Activated CD4-positive, alpha-beta T cell treated with anti-CD3 and anti-CD28 coated beads for 36 hours (primary cell): Measurements from ENCODE around the gene RNF169. TPM values are rescaled to one million over a fixed set of nuclear protein-coding genes. Genes with fewer than 3 reads are reported as not detected.

Source experiments
- ATAC-seq: fragments of 200-7000 bp; cut with Tn5 transposase; one replicate; pipeline ENCODE4 v1.10.0; 2021; ENCODE audit warnings: mild to moderate bottlenecking, moderate library complexity
- CTCF ChIA-PET: fragments of 350-600 bp; sonication (Branson Sonifier 250); formaldehyde crosslinking; loops from one replicate; lab custom pipeline; 2021; ENCODE audit warnings: antibody characterized with exemption; lab: Charles Lee
- POLR2A ChIA-PET: fragments of 350-600 bp; sonication (Branson Sonifier 250); formaldehyde crosslinking; loops from one replicate; lab custom pipeline; 2021; ENCODE audit warnings: antibody characterized with exemption, inconsistent platforms; lab: Charles Lee
- DNase-seq: peaks from one replicate; pipeline ENCODE4 v3.0.0-alpha.2; 2020
- H3K27ac Mint-ChIP-seq: one replicate; pipeline ENCODE4 v1.8.0; 2021; ENCODE audit warnings: mixed read lengths
- H3K27me3 Mint-ChIP-seq: one replicate; pipeline ENCODE4 v1.8.0; 2021; ENCODE audit warnings: mixed read lengths
- H3K36me3 Mint-ChIP-seq: one replicate; pipeline ENCODE4 v1.8.0; 2021; ENCODE audit warnings: low read depth, mixed read lengths
- H3K4me1 Mint-ChIP-seq: one replicate; pipeline ENCODE4 v1.8.0; 2021; ENCODE audit warnings: mixed read lengths
- H3K4me3 Mint-ChIP-seq: one replicate; pipeline ENCODE4 v1.8.0; 2021; ENCODE audit warnings: mild to moderate bottlenecking, moderate library complexity, mixed read lengths
- H3K9me3 Mint-ChIP-seq: one replicate; pipeline ENCODE4 v1.8.0; 2021; ENCODE audit warnings: low read depth, mixed read lengths
- intact Hi-C, 2 experiments: fragments of 100-400 bp; cut with DNase I in 1 of 2; cut with micrococcal nuclease in 1 of 2; formaldehyde crosslinking; loops; one replicate each; pipeline versions ENCODE4 v1.14.2 to v1.15.1; 2022 to 2024; cut with DNase I, micrococcal nuclease
- total RNA-seq, 2 experiments: library from RNA; stranded (reverse); gene quantifications; one replicate each; pipeline ENCODE4 v1.2.3, GENCODE V29; 2021

The RNF169 gene
- total RNA-seq, 2 experiments from 2014 or later = 15.3 to 16.0 TPM

- DNase-seq (no peak), ATAC-seq (no peak)
- POLR2A ChIA-PET = no interaction called here
- intact Hi-C loops = no loop called here
- CTCF ChIA-PET = interaction anchor here (0.5 to 1.1 kb wide), 3 partner anchors 12 to 326 kb away, joined by 3 to 4 read pairs (median 3); no protein-coding TSS in a partner anchor
- no peak overlapping the region for H3K27ac Mint-ChIP-seq
- H3K36me3 Mint-ChIP-seq = peaks cover 4% of the 10 kb centered on the region
- H3K4me3 Mint-ChIP-seq = no peak overlapping the region
- H3K9me3 Mint-ChIP-seq = no peaks in the 10 kb centered on the region
- peaks cover 22% of the 10 kb centered on the region for H3K4me1 Mint-ChIP-seq
- H3K27me3 Mint-ChIP-seq = no peaks in the 10 kb centered on the region
These were observed 36.1 kb downstream of the RNF169 start for GRCh38 chr11:74784726-74785125.

GRCh38 chr11:74786574-74786973 lies 37.9 kb downstream of the RNF169 start:
- Mint-ChIP-seq H3K4me3 (no peak overlapping the region), H3K27ac (no peak overlapping the region), H3K27me3 (no peaks in the 10 kb centered on the region), H3K4me1 (peaks cover 22% of the 10 kb centered on the region), H3K9me3 (no peaks in the 10 kb centered on the region), H3K36me3 (peaks cover 19% of the 10 kb centered on the region)
- CTCF ChIA-PET = interaction anchor here (1.0 kb wide), 1 partner anchor 13 kb away, joined by 3 read pairs; no protein-coding TSS in a partner anchor
- ATAC-seq = no peak
- no peak for DNase-seq
- POLR2A ChIA-PET = no interaction called here
- intact Hi-C loops = no loop called here

- no peaks in the 10 kb centered on the region for H3K27me3 Mint-ChIP-seq
- CTCF ChIA-PET = interaction anchor here (2.5 kb wide), 1 partner anchor 10 kb away, joined by 11 read pairs; no protein-coding TSS in a partner anchor
- no peak overlapping the region for H3K4me3 Mint-ChIP-seq
- H3K9me3 Mint-ChIP-seq = no peaks in the 10 kb centered on the region
- no peak for ATAC-seq
- intact Hi-C loops = no loop called here
- no peak overlapping the region for H3K27ac Mint-ChIP-seq
- no peak for DNase-seq
- POLR2A ChIA-PET = no interaction called here
- peaks cover 52% of the 10 kb centered on the region for H3K36me3 Mint-ChIP-seq
- H3K4me1 Mint-ChIP-seq = no peaks in the 10 kb centered on the region
These were observed 42.9 kb downstream of the RNF169 start for GRCh38 chr11:74791333-74792100.

- Mint-ChIP-seq H3K4me1 (peaks cover 16% of the 10 kb centered on the region), H3K27me3 (no peaks in the 10 kb centered on the region), H3K27ac (no peak overlapping the region), H3K9me3 (no peaks in the 10 kb centered on the region), H3K36me3 (peaks cover 8% of the 10 kb centered on the region), H3K4me3 (no peak overlapping the region)
- CTCF ChIA-PET = interaction anchor here (0.8 kb wide), 1 partner anchor 24 kb away, joined by 3 read pairs; no protein-coding TSS in a partner anchor
- ATAC-seq (no peak), DNase-seq (no peak)
- POLR2A ChIA-PET = no interaction called here
- intact Hi-C loops = no loop called here
These were observed 57.6 kb downstream of the RNF169 start for GRCh38 chr11:74806267-74806666.

DNA sequence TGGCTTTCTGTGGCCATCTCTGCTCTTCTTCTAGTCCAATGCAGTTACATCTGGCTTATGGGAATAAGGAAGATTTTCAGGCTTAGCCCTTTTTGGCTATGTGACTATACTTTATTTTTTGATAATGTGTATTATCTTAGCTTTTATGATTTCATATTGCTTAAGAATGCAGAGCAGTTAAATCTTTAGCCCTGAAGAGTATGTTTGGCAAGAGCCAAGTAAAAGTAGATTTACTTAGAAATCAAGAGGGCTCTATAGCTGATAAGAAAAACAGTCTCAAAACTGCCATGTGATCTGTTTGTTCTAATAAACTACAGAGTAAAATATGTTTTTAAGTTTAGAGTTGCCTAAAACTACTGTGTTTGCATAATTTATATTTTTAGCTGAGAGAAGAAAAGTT lies 61.2 kb downstream of the RNF169 start:
- Mint-ChIP-seq H3K27ac (no peak overlapping the region), H3K9me3 (no peaks in the 10 kb centered on the region), H3K4me1 (peaks cover 16% of the 10 kb centered on the region), H3K4me3 (no peak overlapping the region), H3K27me3 (no peaks in the 10 kb centered on the region), H3K36me3 (peaks cover 14% of the 10 kb centered on the region)
- ChIA-PET CTCF (interaction anchor here (0.8 kb wide), 1 partner anchor 107 kb away, joined by 5 read pairs; no protein-coding TSS in a partner anchor), POLR2A (no interaction called here)
- DNase-seq (no peak), ATAC-seq (no peak)
- intact Hi-C loops = no loop called here

DNA sequence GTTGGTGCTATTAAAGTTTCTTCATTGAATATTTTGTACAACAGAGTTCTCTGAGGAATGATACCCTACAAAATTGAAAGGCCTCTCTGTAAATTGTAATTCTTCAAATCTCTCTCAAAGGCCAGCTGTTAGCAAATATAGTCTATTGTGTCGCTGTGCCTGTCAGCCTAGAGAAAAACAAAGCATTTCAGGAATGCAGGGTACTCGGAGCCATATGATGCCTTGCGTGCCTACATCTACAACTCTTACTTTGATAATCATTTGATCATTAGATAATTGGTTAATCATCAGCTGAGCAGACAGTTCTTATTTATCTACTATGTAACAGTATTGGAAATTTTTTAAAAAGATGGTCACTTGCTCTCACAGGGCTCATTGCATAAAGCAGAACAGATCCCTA lies 67.3 kb downstream of the RNF169 start:
- POLR2A ChIA-PET = no interaction called here

DNA sequence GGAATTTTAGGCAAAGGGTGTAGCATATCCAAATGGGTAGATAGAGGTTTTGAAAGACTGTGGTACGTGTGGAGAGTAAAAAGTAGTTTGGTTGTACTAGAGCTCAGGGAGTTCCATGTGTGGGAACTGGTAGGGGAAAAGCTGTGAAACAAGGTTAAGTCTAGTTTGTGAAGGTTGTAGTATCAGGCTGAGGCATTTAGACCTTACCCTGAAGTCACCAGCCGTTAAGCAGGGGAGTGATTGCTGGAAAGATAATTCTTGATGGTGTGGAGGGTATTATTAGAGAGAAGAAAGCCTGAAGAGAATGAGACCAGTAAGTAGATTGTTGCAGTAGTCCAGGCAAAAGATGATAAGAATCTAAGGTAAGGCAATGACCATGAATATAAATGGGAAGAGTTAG lies 68.0 kb downstream of the RNF169 start:
- H3K36me3 Mint-ChIP-seq = peaks cover 49% of the 10 kb centered on the region
- H3K9me3 Mint-ChIP-seq = no peaks in the 10 kb centered on the region
- POLR2A ChIA-PET = no interaction called here
- ATAC-seq = no peak
- no peak overlapping the region for H3K4me3 Mint-ChIP-seq
- no peaks in the 10 kb centered on the region for H3K27me3 Mint-ChIP-seq
- CTCF ChIA-PET = no interaction called here
- H3K4me1 Mint-ChIP-seq = peaks cover 32% of the 10 kb centered on the region
- H3K27ac Mint-ChIP-seq = no peak overlapping the region
- no peak for DNase-seq
- intact Hi-C loops = no loop called here

More for the DNA sequence above, 67.3 kb downstream of the RNF169 start:
- DNase-seq = no peak
- no peak for ATAC-seq
- CTCF ChIA-PET = no interaction called here
- no peak overlapping the region for H3K27ac Mint-ChIP-seq
- no peaks in the 10 kb centered on the region for H3K27me3 Mint-ChIP-seq
- intact Hi-C loops = no loop called here
- H3K9me3 Mint-ChIP-seq = no peaks in the 10 kb centered on the region
- peaks cover 47% of the 10 kb centered on the region for H3K36me3 Mint-ChIP-seq
- H3K4me3 Mint-ChIP-seq = no peak overlapping the region
- peaks cover 32% of the 10 kb centered on the region for H3K4me1 Mint-ChIP-seq

- DNase-seq = no peak
- intact Hi-C loops = no loop called here
- Mint-ChIP-seq H3K27ac (no peak overlapping the region), H3K4me1 (peaks cover 32% of the 10 kb centered on the region), H3K36me3 (peaks cover 57% of the 10 kb centered on the region), H3K9me3 (no peaks in the 10 kb centered on the region), H3K27me3 (no peaks in the 10 kb centered on the region), H3K4me3 (no peak overlapping the region)
- ATAC-seq = no peak
- ChIA-PET CTCF (interaction anchor here (0.5 to 0.8 kb wide), 2 partner anchors 18 to 459 kb away, joined by 3 to 4 read pairs; no protein-coding TSS in a partner anchor), POLR2A (no interaction called here)
These were observed 69.8 kb downstream of the RNF169 start for GRCh38 chr11:74818283-74818946.

DNA sequence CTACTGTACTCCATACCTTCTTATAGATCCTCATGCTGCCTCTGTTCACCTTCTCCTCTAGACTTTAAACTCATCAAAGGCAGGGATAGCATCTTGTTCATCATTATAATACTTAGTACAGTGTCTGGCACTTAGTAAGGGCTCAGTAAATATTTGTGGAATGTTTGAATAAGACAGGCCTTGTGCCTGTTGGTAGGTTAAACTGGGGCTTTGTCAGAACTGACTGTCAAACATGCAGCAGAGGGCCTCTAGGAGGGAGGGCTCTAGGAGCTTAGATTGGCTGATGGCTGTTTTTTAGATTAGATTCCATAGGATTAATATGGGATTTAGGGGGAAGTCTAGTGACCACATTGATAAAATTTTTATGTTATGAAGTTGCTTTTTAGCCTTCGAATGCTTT lies 70.8 kb downstream of the RNF169 start:
- no peak for ATAC-seq
- Mint-ChIP-seq H3K27me3 (no peaks in the 10 kb centered on the region), H3K9me3 (peaks cover 9% of the 10 kb centered on the region), H3K4me3 (no peak overlapping the region), H3K4me1 (peaks cover 32% of the 10 kb centered on the region), H3K36me3 (peaks cover 66% of the 10 kb centered on the region), H3K27ac (no peak overlapping the region)
- intact Hi-C loops = no loop called here
- ChIA-PET CTCF (interaction anchor here (0.9 kb wide), 1 partner anchor 25 kb away, joined by 3 read pairs; no protein-coding TSS in a partner anchor), POLR2A (no interaction called here)
- DNase-seq = no peak

DNA sequence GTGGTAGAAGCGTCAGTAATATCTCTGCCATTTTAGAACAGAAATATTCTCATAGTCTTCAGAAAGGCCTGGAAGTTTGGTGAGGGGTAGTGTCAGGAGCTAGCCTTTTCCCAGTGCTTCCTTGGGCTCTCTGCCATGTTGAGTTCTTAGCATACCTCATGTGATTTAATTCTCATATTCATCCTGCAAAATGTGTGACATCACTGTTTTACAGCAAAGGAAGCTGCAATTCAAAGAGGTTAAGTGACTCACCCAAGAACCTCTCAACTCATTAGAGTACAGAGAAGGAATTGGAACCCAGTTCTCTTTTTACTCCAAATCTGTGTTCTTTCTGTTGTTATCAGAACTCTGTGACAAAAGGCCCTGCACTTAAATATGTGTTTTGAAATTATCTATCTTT lies 72.1 kb downstream of the RNF169 start:
- POLR2A ChIA-PET = interaction anchor here (0.7 kb wide), 1 partner anchor 70 kb away, joined by 5 read pairs; no protein-coding TSS in a partner anchor
- H3K9me3 Mint-ChIP-seq = peaks cover 17% of the 10 kb centered on the region
- ATAC-seq (peak; percentile 77), DNase-seq (no peak)
- peaks cover 32% of the 10 kb centered on the region for H3K4me1 Mint-ChIP-seq
- CTCF ChIA-PET = no interaction called here
- H3K27ac Mint-ChIP-seq = no peak overlapping the region
- H3K27me3 Mint-ChIP-seq = no peaks in the 10 kb centered on the region
- intact Hi-C loops = no loop called here
- H3K4me3 Mint-ChIP-seq = no peak overlapping the region
- H3K36me3 Mint-ChIP-seq = peaks cover 76% of the 10 kb centered on the region

DNA sequence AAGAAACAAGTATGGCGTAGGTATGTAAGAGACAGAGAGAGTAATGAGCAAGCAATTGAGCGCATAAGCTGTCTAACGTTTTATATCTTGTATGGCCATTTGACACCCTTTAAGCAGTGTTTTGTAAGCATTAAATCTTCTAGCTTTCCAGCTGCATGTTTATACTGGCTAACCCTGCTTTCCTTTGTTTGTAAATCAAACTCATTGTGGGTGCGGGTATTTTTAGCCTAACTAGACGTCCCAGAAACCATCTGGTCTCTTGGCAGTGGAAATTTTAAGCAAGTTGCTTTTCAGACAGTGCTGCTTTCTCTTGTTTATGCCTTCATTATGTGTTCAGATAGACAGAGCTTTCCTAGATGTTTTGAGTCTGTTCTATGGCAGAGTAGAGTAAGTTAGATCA lies 73.5 kb downstream of the RNF169 start:
- DNase-seq (no peak), ATAC-seq (no peak)
- ChIA-PET CTCF (interaction anchor here (0.8 kb wide), 1 partner anchor 78 kb away, joined by 3 read pairs; no protein-coding TSS in a partner anchor), POLR2A (no interaction called here)
- Mint-ChIP-seq H3K27ac (no peak overlapping the region), H3K27me3 (no peaks in the 10 kb centered on the region), H3K9me3 (peaks cover 25% of the 10 kb centered on the region), H3K36me3 (peaks cover 84% of the 10 kb centered on the region), H3K4me1 (peaks cover 23% of the 10 kb centered on the region), H3K4me3 (no peak overlapping the region)
- intact Hi-C loops = no loop called here
